Stimulated activated CD8-positive, alpha-beta memory T cell treated with anti-CD3 and anti-CD28 coated beads, Interleukin-4, amount 100 ng/mL, for 4 hours (primary cell): ENCODE measurements around the gene UVSSA.

ENCODE experiments used
- DNase-seq, 2 donors: peaks; one replicate each; pipeline ENCODE4 v3.0.0-alpha.2; 2020; ENCODE audit warnings: low read depth in 2 of 2, low spot score in 1 of 2

UVSSA gene

GRCh38 chr4:1406394-1406980, 59.5 kb downstream of the UVSSA start, which contains the start of gene NKX1-1:
TSS of gene NKX1-1 (minus strand) at chr4:1406442. CDS start at chr4:1406442, 0 bp downstream.
- no peak for DNase-seq

DNA sequence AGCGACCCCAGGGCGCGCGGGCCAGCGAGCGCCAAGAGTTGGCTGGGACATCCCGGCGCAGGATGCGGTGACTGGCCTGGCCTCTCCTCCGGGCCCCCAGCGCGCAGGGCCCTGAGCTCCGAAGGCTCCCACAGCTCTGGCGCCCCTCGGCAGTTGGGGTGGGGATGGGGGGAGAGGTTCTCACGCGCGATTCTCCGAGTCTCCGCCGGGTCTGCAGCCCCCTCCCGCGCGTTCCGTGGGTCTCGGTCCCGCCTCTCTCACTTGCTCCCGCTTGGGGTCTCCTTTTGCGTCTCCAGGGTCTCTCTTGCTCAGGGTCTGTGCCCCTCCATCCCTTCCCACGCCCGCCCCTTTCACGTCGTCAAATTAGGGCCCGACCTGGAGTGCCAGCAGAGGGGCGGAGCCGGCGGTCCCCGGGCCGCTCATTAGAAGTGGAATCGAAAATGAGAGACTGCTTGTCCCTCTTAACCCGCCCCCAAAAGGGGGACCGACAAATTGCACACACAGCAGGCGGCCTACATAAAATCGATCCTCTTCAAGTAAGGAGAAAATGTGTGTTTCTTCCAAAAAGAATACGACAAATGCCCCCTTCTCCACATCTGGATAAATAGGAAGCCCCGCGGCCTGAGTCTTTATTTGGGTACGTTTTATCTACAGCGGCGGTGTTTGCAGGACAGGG, 60.1 kb downstream of the UVSSA start:
- no peak for DNase-seq

DNA sequence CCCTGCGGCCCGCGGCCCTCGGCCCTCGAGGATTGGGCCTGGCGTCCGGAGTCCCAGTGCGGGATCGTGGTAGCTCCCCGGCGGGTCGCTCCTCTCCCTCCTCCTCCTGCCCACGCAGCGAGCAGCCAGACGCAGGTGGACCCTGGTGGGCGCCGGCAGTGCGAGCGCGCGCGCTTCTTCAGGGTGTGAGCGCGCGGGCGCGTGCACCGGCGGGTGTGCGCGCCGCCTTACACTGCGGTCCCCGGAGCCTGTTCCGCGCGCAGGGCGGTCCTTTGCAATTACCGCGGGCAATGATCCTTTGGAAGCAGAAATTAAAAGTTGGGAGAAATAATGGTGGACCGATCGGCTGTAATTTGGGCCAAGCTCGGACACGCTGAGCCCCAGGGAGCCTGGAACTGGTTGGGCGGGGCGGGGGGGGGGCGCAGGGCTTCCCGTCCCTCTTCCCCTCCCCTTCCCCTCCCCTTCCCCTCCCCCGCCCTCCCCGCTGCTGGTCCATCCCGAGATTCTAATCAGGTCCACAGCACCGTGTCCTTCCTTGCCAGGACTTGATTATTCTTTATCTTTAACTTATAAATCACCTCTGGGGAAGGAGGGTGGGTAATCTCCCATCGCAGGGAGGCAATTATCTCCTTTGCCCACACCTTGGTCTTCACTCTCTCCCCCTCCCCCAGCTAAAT, 60.8 kb downstream of the UVSSA start:
- no peak for DNase-seq

DNA sequence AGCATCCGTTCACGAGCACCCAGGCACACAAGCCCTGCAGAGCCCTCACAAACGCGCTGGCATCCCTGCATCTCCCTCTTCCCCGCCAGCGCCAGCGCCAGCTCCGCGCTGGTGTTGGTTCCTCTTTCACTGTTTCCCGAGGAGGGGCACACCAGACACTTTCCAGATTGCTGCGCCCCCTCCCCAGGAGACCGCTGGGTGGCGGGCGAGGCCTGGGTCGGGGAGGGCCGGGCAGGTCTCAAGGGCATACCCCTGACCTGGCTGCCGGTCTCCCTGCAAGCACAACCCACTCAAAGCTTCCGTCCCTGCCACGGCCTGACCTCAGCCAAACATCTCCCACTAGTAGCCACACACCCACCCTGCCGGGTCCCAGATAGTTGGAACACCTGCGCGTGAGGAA, 61.4 kb downstream of the UVSSA start:
- DNase-seq: no peak

DNA sequence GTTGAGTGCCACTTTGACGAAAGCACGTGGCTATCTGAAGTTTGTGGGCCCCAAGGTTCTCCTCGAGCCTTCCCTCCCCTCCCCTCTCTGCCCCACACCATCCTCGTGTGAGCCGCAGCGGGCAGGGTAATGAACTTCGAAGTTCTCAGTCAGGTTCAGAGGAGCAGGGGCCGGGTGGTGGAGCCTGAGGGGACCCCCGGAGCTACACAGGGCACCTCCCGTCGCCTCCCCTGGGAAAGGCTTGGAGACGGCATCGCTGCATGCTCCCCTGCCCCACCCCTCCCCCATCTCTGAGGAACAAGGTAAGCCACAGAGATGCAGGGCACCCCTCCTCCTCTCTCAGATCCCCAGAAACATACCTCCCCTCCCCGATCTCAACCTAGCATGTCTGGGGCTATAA, 62.1 kb downstream of the UVSSA start:
- DNase-seq: no peak

GRCh38 chr4:1409491-1410425, 62.8 kb downstream of the UVSSA start:
- no peak for DNase-seq

DNA sequence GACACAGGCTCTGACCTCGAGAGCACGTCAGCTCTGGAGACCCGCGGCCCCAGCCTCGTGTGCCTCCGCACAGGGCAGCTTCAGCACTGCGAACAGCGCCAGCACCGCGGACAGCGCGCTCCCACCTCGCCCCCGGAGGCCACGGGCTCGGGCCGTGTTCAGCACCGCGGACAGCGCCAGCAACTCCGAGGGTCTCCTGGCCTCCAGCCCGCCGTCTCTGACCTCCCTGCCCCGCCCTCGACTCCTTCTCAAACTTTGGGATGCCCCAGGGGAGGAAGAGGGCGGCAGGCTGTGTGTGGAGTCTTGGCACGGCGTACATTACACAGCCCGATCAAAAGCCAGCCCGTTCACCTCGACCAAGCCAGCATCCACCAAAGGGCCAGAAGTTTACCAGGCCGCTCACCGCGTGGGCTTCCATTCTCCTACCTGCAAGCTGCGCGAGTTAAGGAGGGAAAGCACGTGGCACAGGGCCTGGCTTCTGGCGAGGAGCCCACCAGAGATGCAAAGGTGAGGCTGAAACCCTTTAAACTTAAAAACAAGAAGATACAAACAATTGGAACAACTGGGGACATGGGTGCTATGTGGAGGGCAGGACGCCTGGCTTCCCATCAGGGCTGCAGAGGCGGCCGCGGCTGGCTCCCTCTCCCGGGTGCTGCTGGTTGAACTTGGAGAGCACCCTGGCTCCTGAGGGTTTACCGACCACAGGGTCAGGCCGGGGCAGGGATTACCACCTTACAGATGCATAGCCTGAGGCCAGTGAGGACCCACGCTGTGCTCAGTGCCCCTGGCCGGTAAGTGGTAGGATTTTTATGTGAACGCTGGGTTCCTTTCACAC, 63.7 kb downstream of the UVSSA start:
- DNase-seq: no peak

DNA sequence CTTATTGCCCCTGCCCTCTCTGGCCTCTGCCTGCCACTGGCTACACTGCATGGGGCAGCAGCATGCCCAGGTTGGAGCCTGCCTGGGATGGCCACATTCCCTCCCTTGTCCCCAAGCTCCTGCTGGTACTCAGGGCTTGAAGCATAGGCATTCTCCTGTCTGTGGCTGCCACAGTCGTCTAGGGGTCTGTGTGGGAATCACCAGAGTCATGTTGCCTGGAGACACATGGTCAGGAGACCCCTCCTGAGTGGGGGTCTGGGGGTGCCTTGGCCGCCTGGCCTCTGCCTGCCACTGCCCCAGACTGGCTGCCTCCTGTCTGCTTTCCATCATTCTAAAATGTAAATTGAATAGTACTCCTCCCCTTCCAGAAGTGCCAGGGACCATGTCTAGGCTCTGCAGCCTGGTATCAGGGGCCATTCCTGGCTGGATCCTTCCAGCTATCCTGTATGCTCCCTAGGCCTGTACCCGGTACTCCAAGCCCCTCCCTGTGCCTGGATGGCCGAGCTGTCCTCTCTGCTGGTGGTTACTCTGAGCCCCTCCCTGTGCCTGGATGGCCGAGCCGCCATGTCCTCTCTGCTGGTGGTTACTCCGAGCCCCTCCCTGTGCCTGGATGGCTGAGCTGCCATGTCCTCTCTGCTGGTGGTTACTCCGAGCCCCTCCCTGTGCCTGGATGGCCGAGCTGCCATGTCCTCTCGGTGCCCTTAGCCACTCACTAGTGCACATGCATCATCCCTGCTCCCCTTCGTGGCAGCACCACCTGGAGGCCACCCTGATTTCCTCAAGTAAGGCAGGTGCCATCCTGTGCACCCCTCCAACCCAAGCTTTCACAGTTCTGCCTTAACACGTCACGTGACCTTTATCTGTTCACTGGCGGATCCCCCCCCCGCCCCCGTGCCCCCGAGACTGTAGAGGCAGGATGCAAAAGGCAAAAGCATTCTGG, 64.7 kb downstream of the UVSSA start:
- DNase-seq: no peak

GRCh38 chr4:1412376-1413203, 65.6 kb downstream of the UVSSA start:
- no peak for DNase-seq

DNA sequence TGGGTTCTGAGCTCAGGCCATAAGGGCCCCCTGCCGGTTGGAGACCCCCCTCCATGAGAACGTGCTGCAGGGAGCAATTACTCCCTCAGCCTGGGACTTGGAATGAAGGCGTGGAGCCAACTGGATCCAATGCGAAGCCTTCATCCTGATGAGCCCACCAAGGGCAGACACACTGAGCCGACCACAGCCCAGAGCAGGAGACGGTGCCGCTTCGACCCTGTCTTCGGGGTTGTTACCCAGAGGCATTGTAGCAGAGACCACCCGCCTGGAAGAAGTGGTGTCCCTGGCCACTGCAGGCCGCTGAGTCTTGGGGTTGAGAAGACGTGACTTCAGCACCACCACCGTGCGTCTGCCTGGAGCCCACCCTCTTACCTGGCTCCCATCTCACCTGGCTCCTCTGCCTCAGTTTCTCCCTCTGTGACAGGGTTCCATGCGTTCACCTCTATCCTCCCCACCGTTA, 66.2 kb downstream of the UVSSA start:
- no peak for DNase-seq

GRCh38 chr4:1413687-1414479, 66.9 kb downstream of the UVSSA start:
- no peak for DNase-seq

DNA sequence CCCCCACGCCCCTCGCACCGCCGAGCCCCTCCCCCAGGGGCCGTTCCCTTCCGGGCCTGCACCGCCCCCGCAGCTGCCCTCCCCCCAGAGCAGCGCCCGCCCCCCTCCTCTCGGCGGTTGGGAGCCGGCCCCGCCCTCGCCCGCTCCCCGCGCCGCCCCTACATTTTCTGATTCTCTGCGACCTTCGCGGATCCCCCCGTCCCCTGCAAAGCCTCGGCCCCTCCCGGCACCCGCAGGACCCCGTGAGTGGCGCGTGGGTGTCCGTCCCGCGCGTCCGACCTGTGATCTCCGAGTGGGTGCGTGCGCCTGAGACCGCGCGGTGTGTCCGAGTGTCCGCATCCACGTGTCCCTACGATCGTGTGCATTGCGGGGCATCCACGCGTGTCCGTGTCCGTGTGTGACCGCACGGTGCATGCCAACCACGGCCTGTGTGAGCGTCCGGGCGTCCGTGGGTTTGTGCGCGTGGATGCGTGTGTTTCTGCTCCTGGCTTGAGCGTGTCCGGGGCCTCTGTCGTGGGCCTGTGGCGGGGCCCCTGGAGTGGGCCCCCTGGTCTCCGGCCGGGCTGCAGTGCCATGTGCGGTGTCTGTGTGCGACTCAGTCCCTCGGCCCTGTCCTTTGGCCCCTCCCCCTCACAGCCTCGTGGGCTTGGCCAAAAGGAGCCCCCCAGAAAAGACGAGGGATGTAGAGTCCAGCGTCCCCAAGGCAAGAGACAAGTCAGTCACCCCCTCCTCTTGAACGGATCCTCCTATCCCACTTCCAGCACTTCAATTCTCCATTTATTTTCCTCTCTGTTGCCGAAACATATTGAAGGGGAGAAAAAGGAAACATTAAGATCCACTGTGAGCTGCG, 68.0 kb downstream of the UVSSA start:
- no peak for DNase-seq

DNA sequence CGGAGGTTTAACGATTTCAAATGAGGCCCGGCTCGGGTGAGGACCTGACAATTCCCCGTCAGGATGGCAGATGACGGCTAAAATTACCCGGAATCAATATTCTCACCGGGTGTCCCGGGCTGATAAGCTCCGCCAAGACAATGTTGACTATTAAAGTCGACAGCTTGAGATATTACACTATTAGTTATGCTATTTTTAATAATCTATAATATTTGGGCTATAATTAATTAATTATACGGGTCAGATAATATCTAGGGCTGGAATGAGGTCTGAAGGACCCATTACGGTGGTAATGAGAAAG, 68.6 kb downstream of the UVSSA start:
- no peak for DNase-seq

DNA sequence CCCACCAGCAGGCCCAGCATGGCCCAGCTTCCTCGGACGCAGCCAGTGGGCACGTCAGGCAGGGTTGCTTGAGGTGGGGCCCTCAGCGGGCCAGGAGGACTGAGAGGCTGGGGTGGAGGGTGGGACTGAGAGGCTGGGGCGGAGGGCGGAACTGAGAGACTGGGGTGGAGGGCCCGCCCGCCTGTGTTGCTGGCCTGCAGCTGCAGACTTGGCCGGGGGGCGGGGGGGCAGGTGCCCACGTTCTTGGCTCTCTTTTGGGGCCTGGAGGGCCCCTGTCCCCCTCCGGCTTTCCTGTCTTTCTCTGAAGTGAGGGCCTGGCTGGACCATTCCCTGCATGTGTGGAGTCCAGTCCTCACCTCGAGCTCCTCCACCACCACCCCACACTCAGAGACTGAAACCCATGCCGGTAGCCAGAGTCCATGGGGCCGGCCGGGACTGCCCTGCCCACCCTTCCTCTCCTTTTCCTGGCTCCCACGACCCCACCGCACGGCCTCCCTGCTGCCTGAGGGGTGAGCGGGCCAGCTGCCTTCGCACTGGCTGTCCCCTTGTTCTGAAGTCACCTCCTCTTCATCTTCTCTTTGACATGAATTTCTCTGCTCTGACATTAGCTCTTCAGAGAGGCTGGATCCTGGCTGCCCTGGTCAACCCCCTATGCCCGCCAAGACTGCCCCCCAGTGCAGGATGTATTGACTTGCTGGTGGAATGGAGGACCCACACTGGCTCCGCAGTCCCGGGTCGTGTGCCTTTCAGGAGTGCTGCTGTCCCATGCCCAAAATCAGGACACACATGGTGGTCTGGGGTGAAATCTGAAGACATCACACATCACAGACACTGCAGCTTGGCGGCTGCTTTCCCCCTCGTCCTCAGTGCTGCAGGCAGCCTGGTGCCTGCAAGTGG, 69.3 kb downstream of the UVSSA start:
- no peak for DNase-seq

DNA sequence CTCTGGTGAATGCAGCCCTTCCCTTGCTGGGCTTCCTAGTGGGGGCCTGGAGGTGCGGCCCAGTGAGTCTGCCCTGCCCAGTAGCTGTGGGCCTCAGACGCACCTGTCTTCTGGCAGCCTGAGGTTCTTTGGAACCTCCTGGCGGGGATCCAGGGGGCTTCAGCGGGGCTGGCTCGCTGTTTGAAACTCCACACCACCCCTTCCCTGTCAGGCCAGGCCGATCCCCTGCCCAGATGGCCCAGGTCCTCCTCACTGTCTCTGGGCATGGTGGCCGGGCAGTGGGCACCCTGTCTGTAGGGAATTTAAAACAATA, 69.9 kb downstream of the UVSSA start:
- DNase-seq: no peak
